ENCODE data around the gene ARHGEF17.

Gene ARHGEF17

DNA sequence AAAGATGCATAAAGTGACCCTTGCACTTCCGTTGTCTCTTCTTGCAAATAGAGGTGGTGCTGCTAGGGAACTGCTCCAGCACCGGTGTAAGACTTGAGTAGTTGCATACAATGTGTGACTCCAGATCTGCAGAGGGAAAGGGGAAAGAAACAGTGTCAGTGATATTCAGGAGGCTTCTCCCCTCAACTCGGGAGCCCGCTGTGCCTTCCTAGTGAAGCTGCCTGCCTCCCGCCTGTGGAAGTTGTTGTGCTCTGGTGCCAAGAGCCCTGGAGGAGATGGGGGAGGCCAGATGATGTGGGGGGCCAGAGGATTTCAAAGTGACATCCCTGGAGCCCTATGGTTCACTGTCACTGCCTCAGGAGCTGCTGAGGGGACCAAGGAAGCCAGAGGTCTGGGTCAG lies 98.5 kb downstream of the ARHGEF17 start:
- no peaks in the 10 kb centered on the region for H3K27me3 ChIP-seq (ENCODE audit: insufficient read depth, insufficient read length)
- no peak overlapping the region for H3K4me3 ChIP-seq (ENCODE audit: insufficient read length, low read depth)
- TF ChIP-seq ZNF274 (IDR thresholded peaks at IDR 0.05; ENCODE audit: low read depth, low read length) (no peak), YY1 (IDR thresholded peaks at IDR 0.05; ENCODE audit: insufficient read depth, insufficient read length) (no peak), SUZ12 (IDR thresholded peaks at IDR 0.05; ENCODE audit: extremely low read depth, insufficient read depth, insufficient read length) (no peak)
- no peak overlapping the region for H3K9ac ChIP-seq (ENCODE audit: insufficient read length, low read depth)
- H3K9me3 ChIP-seq (ENCODE audit: insufficient read depth, low read length): no peaks in the 10 kb centered on the region
- H3K36me3 ChIP-seq (ENCODE audit: insufficient read depth, insufficient read length, low read length): peaks cover 43% of the 10 kb centered on the region
- peaks cover 10% of the 10 kb centered on the region for H3K4me1 ChIP-seq (ENCODE audit: insufficient read depth, insufficient read length)
- DNase-seq (ENCODE audit: low read depth, low spot score): no peak

DNA sequence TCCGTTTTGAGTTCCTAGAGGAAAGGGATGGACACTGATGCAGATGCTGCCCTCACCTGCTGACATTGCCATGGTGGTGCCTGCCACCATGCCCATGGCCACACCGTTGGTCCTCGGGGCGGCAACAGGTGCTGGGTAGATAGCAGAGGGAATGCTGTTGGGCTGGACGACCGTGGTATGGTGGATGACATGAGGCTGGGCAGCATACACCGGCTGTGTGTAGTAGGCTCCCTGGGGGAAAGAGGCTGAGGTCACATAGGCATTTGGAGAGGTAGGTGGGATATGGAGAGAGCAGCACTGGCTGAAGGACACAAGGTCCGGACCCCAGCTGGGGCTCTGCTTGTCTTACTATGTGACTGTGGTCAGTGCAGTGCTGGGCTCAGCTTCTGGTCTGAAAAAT lies 101.4 kb downstream of the ARHGEF17 start:
- DNase-seq (ENCODE audit: low read depth, low spot score): no peak
- Histone ChIP-seq H3K9ac (ENCODE audit: insufficient read length, low read depth) (no peak overlapping the region), H3K4me1 (ENCODE audit: insufficient read depth, insufficient read length) (peaks cover 4% of the 10 kb centered on the region), H3K36me3 (ENCODE audit: insufficient read depth, insufficient read length, low read length) (peaks cover 39% of the 10 kb centered on the region), H3K4me3 (ENCODE audit: insufficient read length, low read depth) (no peak overlapping the region), H3K9me3 (ENCODE audit: insufficient read depth, low read length) (no peaks in the 10 kb centered on the region), H3K27me3 (ENCODE audit: insufficient read depth, insufficient read length) (no peaks in the 10 kb centered on the region)
- TF ChIP-seq SUZ12 (IDR thresholded peaks at IDR 0.05; ENCODE audit: extremely low read depth, insufficient read depth, insufficient read length): no peak
- TF ChIP-seq YY1 (IDR thresholded peaks at IDR 0.05; ENCODE audit: insufficient read depth, insufficient read length): no peak
- TF ChIP-seq ZNF274 (IDR thresholded peaks at IDR 0.05; ENCODE audit: low read depth, low read length): no peak

DNA sequence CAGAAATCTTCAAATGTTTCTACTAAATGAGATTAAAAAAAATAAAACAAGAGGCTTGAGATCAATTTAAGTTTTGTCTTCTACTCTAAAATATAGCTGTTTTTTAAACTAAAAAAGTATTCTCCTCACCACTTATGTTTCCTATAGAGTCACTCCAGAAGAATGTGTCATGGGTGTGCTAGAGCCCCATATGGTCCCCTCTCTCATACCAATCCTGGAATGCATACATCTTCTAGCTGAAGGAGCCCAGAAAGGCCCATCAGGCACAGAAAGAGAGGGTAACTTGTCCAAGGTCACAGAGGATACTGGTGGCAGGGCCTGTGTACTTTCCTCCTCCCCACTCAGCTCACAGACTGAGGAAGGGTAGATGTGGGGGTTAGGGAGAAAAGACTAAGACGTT lies 102.6 kb downstream of the ARHGEF17 start:
- Histone ChIP-seq H3K36me3 (ENCODE audit: insufficient read depth, insufficient read length, low read length) (peaks cover 29% of the 10 kb centered on the region), H3K9me3 (ENCODE audit: insufficient read depth, low read length) (no peaks in the 10 kb centered on the region), H3K27me3 (ENCODE audit: insufficient read depth, insufficient read length) (no peaks in the 10 kb centered on the region), H3K4me1 (ENCODE audit: insufficient read depth, insufficient read length) (peaks cover 4% of the 10 kb centered on the region), H3K9ac (ENCODE audit: insufficient read length, low read depth) (no peak overlapping the region), H3K4me3 (ENCODE audit: insufficient read length, low read depth) (no peak overlapping the region)
- no peak for DNase-seq (ENCODE audit: low read depth, low spot score)
- TF ChIP-seq ZNF274 (IDR thresholded peaks at IDR 0.05; ENCODE audit: low read depth, low read length) (no peak), SUZ12 (IDR thresholded peaks at IDR 0.05; ENCODE audit: extremely low read depth, insufficient read depth, insufficient read length) (no peak), YY1 (IDR thresholded peaks at IDR 0.05; ENCODE audit: insufficient read depth, insufficient read length) (no peak)

DNA sequence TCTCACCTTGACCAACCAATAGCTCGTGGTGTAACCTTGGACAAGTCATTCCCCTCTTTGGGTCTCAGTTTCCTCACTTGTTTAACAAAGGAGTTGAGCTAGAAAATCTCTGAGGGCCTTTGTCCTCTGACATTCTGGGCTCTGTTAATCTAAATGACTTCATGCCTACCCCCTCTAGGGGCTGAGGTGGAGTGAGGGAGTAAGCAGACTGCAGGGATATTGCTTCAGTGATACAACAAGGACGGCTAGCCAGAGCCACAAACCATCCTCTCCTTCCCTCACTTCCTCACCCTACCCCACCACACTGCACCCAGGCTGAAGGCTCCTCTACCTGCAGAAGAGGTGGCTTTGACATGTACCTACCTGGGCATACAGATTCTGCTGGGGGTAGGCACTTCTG lies 103.0 kb downstream of the ARHGEF17 start:
- Histone ChIP-seq H3K9ac (ENCODE audit: insufficient read length, low read depth) (no peak overlapping the region), H3K9me3 (ENCODE audit: insufficient read depth, low read length) (no peaks in the 10 kb centered on the region), H3K4me3 (ENCODE audit: insufficient read length, low read depth) (no peak overlapping the region), H3K4me1 (ENCODE audit: insufficient read depth, insufficient read length) (peaks cover 4% of the 10 kb centered on the region), H3K27me3 (ENCODE audit: insufficient read depth, insufficient read length) (no peaks in the 10 kb centered on the region), H3K36me3 (ENCODE audit: insufficient read depth, insufficient read length, low read length) (peaks cover 27% of the 10 kb centered on the region)
- DNase-seq (ENCODE audit: low read depth, low spot score): no peak
- no peak for TF ChIP-seq ZNF274 (IDR thresholded peaks at IDR 0.05; ENCODE audit: low read depth, low read length)
- TF ChIP-seq YY1 (IDR thresholded peaks at IDR 0.05; ENCODE audit: insufficient read depth, insufficient read length): no peak
- TF ChIP-seq SUZ12 (IDR thresholded peaks at IDR 0.05; ENCODE audit: extremely low read depth, insufficient read depth, insufficient read length): no peak

DNA sequence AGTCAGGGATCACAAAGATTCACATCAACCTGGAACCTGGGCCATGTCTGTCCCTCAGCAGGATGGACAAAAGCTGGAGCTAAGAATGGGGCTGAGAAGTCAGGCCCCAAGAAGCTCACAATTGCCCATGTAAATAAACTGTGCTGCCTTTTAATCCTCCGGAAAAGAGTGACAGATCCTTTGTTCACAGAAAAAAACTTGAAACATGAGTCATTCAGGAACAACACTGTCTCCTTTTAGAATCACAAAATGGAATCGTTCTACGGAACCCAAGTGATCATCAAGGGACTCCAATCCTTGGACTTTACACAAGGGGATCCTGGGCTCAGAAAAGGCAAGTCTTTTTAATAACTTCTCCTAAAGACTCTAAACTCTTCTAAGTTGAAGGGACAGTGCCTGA lies 104.2 kb downstream of the ARHGEF17 start:
- H3K9ac ChIP-seq (ENCODE audit: insufficient read length, low read depth): no peak overlapping the region
- H3K27me3 ChIP-seq (ENCODE audit: insufficient read depth, insufficient read length): no peaks in the 10 kb centered on the region
- TF ChIP-seq ZNF274 (IDR thresholded peaks at IDR 0.05; ENCODE audit: low read depth, low read length) (no peak), SUZ12 (IDR thresholded peaks at IDR 0.05; ENCODE audit: extremely low read depth, insufficient read depth, insufficient read length) (no peak), YY1 (IDR thresholded peaks at IDR 0.05; ENCODE audit: insufficient read depth, insufficient read length) (no peak)
- peaks cover 18% of the 10 kb centered on the region for H3K36me3 ChIP-seq (ENCODE audit: insufficient read depth, insufficient read length, low read length)
- peaks cover 4% of the 10 kb centered on the region for H3K4me1 ChIP-seq (ENCODE audit: insufficient read depth, insufficient read length)
- DNase-seq (ENCODE audit: low read depth, low spot score): no peak
- H3K9me3 ChIP-seq (ENCODE audit: insufficient read depth, low read length): no peaks in the 10 kb centered on the region
- H3K4me3 ChIP-seq (ENCODE audit: insufficient read length, low read depth): no peak overlapping the region

DNA sequence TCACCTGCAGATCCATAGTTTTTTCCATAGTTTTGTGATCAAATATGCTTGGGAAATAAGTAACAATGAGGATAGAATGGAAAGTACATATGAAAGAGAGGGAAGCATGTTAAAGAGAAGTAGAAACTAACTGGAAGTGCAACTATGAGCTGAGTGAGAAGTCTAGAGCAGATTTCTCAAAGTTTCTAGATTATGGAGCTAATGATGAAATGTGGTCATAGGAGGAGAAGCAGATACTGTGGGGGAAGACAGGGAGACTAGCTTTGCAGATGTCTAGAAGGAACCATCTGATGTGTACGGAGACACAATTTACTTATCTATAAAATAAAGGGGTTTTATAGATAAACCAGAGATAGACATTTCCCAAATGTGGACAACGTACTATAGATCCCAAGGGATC lies 105.2 kb downstream of the ARHGEF17 start:
- no peak for DNase-seq (ENCODE audit: low read depth, low spot score)
- no peak overlapping the region for H3K9ac ChIP-seq (ENCODE audit: insufficient read length, low read depth)
- TF ChIP-seq ZNF274 (IDR thresholded peaks at IDR 0.05; ENCODE audit: low read depth, low read length) (no peak), SUZ12 (IDR thresholded peaks at IDR 0.05; ENCODE audit: extremely low read depth, insufficient read depth, insufficient read length) (no peak), YY1 (IDR thresholded peaks at IDR 0.05; ENCODE audit: insufficient read depth, insufficient read length) (no peak)
- no peak overlapping the region for H3K4me3 ChIP-seq (ENCODE audit: insufficient read length, low read depth)
- H3K27me3 ChIP-seq (ENCODE audit: insufficient read depth, insufficient read length): no peaks in the 10 kb centered on the region
- H3K4me1 ChIP-seq (ENCODE audit: insufficient read depth, insufficient read length): peaks cover 4% of the 10 kb centered on the region
- peaks cover 16% of the 10 kb centered on the region for H3K36me3 ChIP-seq (ENCODE audit: insufficient read depth, insufficient read length, low read length)
- H3K9me3 ChIP-seq (ENCODE audit: insufficient read depth, low read length): no peaks in the 10 kb centered on the region

DNA sequence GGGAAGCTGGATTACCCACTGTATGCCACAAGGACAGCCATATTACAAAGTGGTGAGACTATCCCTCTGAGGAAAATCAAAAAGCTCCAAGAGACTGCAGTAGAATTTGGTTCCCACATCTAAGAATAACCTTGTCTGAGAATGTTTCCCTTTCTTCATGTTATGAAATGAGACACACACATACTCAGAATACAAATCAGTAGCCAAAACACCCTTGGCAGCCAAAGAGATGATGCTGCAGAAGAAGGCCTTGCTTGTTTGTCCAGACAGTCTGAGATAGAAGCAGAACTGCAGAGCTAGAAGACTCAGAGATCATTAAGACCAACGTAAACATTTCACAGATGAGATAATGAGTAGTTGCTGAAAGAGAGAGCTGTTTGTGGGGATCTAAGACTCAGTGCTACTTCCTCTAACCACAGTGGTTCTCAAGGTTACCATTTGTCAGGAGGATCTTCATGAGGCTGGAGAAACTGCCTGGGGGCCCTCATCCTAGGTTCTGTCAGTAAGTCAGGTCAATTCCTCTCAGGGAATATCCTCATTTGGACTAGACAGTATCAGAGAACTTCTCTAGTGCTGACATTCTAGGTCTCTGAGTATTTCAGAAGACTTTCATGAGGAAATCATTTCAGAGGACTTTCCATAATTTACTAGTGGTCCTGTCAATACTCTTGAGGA lies 107.0 kb downstream of the ARHGEF17 start:
- no peak for TF ChIP-seq ZNF274 (IDR thresholded peaks at IDR 0.05; ENCODE audit: low read depth, low read length)
- TF ChIP-seq YY1 (IDR thresholded peaks at IDR 0.05; ENCODE audit: insufficient read depth, insufficient read length): no peak
- TF ChIP-seq SUZ12 (IDR thresholded peaks at IDR 0.05; ENCODE audit: extremely low read depth, insufficient read depth, insufficient read length): no peak
- no peaks in the 10 kb centered on the region for H3K9me3 ChIP-seq (ENCODE audit: insufficient read depth, low read length)
- H3K36me3 ChIP-seq (ENCODE audit: insufficient read depth, insufficient read length, low read length): peaks cover 13% of the 10 kb centered on the region
- H3K4me1 ChIP-seq (ENCODE audit: insufficient read depth, insufficient read length): peaks cover 4% of the 10 kb centered on the region
- DNase-seq (ENCODE audit: low read depth, low spot score): no peak
- no peak overlapping the region for H3K9ac ChIP-seq (ENCODE audit: insufficient read length, low read depth)
- no peaks in the 10 kb centered on the region for H3K27me3 ChIP-seq (ENCODE audit: insufficient read depth, insufficient read length)
- no peak overlapping the region for H3K4me3 ChIP-seq (ENCODE audit: insufficient read length, low read depth)
